Astrocyte of the hippocampus (primary cell): ENCODE results near the gene SLC13A2.
"Not testable (repeated sequence)": the region's sequence is repeated elsewhere in the genome, so short reads cannot be mapped to it uniquely, and the experiment has no call there.

Experiments
- DNase-seq: peaks from one replicate; pipeline ENCODE4 v3.0.0; 2011; ENCODE audit warnings: low read depth, low spot score

The SLC13A2 gene

DNA sequence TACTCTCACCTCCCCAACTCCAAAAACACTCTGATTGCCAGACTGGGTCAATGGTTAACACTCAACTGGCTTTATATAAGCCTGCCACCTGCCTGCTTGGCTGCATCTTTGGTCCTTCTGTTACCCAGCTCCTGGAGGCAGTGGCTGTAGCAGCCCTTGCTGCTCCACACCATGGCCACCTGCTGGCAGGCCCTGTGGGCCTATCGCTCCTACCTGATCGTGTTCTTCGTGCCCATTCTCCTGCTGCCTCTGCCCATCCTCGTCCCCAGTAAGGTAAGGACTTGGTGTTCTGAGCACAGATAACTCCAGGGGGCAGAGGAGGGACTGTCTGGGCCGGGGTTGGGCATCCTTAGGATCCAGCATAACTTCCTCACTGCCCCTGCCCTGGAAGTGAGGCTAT, at the start of gene SLC13A2:
SLC13A2 (plus strand) TSS at position 103 of the 400 bp plus-strand sequence; CDS start at position 172, 69 bp downstream.
- DNase-seq: no peak

DNA sequence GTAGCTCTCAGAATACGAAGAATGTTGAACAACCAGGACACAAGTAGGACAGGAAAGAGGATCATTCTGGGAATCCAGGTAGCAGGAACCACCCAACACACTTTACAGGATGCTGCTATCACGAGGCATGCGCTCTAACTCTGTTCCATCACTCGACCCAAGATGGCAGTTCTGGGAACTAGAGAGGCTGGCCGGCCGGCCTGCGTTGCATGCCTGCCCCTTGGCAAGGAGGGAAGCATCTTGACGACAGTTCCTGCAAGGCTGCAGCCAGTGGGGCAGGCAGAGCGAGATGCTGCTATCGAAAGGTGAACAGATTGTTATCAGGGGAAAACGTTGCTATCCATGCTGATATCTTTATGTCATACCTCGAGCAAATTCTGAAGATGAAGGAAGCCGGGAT, 48.2 kb upstream of the SLC13A2 start:
- DNase-seq: no peak

DNA sequence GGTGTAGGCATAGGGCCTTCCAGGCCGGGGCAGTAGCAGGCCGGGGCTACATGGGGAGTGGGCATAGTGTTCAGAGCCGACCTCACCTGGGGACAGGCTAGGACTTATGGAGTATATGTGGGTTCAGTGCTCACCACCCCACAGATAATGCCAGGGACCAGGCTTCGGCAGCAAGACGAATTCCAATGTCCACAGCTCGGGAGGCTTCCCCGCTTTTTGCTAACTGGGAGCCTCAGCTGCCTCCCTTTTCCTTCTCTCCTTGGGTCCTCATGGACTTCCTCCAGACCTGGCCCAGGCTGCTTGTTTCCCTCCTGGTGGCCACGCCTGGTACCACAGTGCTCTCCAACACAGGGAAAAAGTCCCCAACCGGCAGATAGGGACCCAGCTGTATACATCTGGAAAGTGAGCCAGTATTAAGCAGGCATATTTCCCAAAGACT, 47.3 kb upstream of the SLC13A2 start:
- no peak for DNase-seq

GRCh38 chr17:28427371-28427770, 46.1 kb upstream of the SLC13A2 start:
- no peak for DNase-seq

DNA sequence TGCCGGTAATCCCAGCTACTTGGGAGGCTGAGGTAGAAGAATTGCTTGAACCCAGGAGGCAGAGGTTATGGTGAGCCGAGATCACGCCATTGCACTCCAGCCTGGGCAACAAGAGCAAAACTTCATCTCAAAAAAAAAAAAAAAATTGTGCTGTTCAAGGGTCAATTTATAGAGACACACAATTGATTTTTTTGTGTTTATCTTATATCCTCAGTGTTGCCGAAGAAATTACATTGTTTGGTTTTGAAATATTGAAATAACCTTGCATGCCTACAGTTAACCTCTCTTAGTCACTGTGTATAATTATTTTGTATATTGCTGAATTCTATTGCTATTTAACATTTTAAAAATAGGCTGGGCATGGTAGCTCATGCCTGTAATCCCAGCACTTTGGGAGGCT, 45.5 kb upstream of the SLC13A2 start:
- DNase-seq: not testable (repeated sequence)

GRCh38 chr17:28433721-28434120, 39.7 kb upstream of the SLC13A2 start:
- no peak for DNase-seq

DNA sequence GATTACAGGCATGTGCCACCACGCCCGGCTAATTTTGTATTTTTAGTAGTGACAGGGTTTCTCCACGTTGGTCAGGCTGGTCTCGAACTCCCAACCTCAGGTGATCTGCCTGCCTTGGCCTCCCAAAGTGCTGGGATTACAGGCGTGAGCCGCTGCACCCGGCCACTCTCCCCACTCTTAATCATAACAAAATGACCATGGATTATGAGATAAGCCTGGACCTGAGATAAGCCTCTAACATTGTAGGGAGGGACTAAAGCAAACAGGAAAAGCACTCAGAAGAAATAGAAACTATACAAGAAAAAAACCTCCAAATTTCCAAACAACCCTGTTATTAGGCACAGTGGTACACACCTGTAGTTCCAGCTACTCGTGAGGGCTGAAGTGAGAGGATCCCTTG, 39.1 kb upstream of the SLC13A2 start:
- not testable (repeated sequence) for DNase-seq

DNA sequence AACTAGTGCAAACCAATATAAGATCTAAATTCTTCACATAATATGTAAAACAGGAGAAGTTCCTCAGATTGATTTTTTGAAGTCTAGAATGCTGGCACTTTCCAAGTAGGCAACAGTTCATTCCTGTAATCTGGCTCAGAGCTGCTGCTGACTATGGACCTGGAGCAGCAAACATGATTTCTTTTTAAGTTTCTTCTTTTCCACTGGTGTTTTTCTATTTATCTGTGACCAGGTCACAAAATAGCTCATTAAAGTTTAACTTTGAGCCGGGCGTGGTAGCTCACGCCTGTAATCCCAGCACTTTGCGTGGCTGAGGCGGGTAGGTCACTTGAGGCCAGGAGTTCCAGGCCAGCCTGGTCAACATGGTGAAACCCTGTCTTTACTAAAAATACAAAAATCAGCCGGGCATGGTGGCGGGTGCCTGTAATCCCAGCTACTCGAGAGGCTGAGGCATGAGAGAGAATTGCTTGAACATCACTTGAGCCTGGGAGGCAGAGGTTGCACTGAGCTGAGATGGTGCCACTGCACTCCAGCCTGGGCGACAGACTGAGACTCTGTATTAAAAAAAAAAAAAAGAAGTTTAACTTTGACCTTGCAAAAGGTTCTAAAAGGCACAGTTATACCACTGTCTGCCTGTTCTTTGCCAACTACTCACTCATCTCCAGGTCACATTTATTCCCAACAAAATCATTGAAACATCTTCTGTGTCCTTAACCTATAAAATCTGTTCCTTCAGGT, 29.4 kb upstream of the SLC13A2 start:
- no peak for DNase-seq

GRCh38 chr17:28446716-28447395, 26.6 kb upstream of the SLC13A2 start:
- DNase-seq: no peak

- no peak for DNase-seq
Observed at GRCh38 chr17:28447396-28447760, 26.1 kb upstream of the SLC13A2 start.

DNA sequence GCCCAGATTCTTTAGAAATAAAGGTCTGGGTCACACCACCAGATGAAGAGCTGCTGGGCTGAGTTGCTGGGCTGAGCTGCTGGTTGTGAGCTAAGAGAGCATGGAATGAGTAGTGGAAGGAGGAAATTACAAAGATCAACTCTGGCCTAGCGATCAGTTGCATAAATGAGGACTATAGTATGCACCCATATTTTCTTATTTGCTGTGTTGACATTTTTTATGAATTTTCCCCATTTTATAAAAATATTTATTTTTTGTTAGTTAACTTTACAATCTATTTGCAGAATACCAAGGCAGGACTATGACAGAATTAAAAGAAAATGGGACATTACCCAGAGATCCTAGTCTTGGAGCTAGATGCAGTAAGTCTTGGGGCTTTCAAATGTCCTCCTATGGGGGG, 23.6 kb upstream of the SLC13A2 start:
- DNase-seq: no peak

DNA sequence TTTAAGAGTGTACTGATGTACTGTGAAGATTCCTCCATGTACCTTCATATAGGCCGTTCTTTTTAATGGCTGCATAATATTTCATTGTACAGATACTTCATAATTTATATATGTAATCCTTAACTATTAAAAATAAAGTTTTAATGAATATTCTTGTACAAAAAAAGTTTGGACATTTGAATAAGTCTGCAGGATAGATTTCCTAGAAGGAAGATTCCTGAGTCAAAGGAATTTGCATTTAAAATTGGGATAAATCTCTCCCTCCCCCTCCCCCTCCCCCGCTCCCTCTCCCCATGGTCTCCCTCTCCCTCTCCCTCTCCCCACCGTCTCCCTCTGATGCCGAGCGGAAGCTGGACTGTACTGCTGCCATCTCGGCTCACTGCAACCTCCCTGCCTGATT, 15.6 kb upstream of the SLC13A2 start:
- no peak for DNase-seq

DNA sequence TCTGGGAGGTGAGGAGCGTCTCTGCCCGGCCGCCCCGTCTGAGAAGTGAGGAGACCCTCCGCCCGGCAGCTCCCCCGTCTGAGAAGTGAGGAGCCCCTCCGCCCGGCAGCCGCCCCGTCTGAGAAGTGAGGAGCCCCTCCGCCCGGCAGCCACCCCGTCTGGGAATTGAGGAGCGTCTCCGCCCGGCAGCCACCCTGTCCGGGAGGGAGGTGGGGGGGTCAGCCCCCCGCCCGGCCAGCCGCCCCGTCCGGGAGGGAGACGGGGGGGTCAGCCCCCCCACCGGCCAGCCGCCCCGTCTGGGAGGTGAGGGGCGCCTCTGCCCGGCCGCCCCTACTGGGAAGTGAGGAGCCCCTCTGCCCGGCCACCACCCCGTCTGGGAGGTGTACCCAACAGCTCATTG, 14.6 kb upstream of the SLC13A2 start:
- DNase-seq: not testable (repeated sequence)

- no peak for DNase-seq
Observed at GRCh38 chr17:28460901-28461300, 12.5 kb upstream of the SLC13A2 start.

GRCh38 chr17:28466001-28466400, 7.4 kb upstream of the SLC13A2 start:
- no peak for DNase-seq

GRCh38 chr17:28466521-28467048, 6.9 kb upstream of the SLC13A2 start:
- no peak for DNase-seq

DNA sequence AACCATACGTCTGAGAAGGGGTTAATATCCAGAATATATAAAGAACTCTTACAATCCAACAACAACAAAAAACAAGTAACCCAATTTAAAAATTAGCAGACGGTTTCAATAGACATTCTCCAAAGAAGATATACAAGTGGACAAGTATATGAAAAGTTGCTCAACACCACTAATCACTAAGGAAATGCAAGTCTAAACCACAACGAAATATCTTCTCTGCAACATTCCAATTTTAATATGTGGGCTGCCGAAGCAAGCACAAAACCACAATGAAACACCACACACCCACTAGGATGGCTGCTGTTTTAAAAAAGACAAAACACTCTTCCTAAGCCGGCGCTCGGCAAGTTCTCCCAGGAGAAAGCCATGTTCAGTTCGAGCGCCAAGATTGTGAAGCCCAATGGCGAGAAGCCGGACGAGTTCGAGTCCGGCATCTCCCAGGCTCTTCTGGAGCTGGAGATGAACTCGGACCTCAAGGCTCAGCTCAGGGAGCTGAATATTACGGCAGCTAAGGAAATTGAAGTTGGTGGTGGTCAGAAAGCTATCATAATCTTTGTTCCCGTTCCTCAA, 5.9 kb upstream of the SLC13A2 start:
- DNase-seq: peak; percentile 54

DNA sequence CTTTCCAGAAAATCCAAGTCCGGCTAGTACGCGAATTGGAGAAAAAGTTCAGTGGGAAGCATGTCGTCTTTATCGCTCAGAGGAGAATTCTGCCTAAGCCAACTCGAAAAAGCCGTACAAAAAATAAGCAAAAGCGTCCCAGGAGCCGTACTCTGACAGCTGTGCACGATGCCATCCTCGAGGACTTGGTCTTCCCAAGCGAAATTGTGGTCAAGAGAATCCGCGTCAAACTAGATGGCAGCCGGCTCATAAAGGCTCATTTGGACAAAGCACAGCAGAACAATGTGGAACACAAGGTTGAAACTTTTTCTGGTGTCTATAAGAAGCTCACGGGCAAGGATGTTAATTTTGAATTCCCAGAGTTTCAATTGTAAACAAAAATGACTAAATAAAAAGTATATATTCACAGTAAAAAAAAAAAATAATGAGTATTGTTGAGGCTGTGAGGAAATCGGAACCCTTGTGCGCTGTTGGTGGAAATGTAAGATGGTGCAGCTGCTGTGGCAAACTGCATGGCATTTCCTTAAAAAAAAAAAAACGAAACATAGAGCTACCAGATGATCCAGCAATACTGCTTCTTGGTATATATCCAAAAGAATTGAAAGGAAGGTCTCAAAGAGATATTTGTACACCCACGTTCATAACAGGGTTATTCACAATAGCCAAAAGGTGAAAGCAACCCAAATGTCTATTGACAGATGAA, 5.3 kb upstream of the SLC13A2 start:
- not testable (repeated sequence) for DNase-seq

DNA sequence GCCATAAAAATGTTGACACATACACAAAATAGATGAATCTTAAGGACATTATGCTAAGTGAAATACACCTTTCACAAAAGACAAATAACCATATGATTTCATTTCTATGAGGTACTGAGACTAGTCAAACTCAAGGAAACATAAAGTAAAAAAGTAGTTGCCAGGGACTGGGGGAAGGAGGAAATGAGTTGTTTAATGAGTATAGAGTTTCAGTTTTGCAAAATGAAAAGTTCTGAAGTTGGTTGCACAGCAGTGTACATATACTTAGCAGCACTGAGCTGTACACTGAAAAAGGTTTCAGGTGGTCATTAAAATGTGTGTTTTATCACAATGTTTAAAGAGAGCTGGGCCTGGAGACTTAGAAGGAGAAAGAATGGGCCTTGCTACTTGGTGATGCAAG, 4.7 kb upstream of the SLC13A2 start:
- no peak for DNase-seq

GRCh38 chr17:28469376-28469775, 4.1 kb upstream of the SLC13A2 start:
- DNase-seq: no peak

DNA sequence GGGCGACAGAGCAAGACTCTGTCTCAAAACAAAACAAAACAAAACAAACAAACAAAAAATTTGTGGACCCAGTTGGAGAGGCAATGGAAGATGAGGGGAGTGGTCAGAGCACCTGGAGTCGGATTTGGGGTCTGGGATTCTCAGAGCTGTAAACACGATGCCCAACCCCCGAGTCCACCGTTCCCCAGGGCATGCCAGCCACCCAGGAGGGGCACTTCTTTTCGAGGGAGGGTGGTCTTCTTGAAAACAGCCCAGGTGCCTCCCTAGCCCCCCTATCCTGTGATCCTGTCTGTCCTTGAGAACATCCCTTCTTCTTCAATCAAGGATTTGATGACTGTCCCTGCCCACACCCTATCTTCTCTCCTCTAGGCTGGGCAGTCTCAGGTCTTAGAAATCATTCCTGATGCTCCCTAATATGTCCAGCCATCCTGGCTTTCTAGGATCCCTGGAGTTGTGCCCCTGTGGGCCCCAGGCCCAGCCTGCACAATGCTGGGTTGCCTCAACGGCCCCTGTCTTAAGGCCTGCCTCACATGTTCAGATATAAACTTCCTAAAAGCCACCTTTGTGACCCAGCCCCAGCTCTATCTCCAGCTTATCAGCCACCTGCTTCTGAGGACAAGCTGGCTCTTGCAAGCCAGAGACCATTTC, 3.1 kb upstream of the SLC13A2 start:
- DNase-seq: no peak
